Measurements from ENCODE around the gene MTHFD2L.

Gene MTHFD2L

GRCh38 chr4:74311696-74312313 lies 153.9 kb downstream of the MTHFD2L start:
- DNase-seq: peak in 1 of 2 donors; percentile 54

GRCh38 chr4:74314329-74314728 lies 156.4 kb downstream of the MTHFD2L start:
- no peak for DNase-seq

- DNase-seq: no peak
Observed at GRCh38 chr4:74314944-74315343, 157.0 kb downstream of the MTHFD2L start.

- DNase-seq: no peak
Observed at GRCh38 chr4:74315376-74315775, 157.5 kb downstream of the MTHFD2L start.

- no peak for DNase-seq
Observed at GRCh38 chr4:74316397-74316796, 158.5 kb downstream of the MTHFD2L start.

GRCh38 chr4:74317616-74318246 lies 159.8 kb downstream of the MTHFD2L start:
- no peak for DNase-seq

GRCh38 chr4:74318276-74318675 lies 160.4 kb downstream of the MTHFD2L start:
- no peak for DNase-seq

GRCh38 chr4:74319470-74319869 lies 161.6 kb downstream of the MTHFD2L start:
- no peak for DNase-seq

GRCh38 chr4:74320559-74321118 lies 162.7 kb downstream of the MTHFD2L start:
- DNase-seq: peak in 1 of 2 donors; percentile 39

- no peak for DNase-seq
Observed at GRCh38 chr4:74322301-74322700, 164.4 kb downstream of the MTHFD2L start.

GRCh38 chr4:74323663-74324062 lies 165.7 kb downstream of the MTHFD2L start:
- no peak for DNase-seq

GRCh38 chr4:74324262-74324661 lies 166.3 kb downstream of the MTHFD2L start:
- no peak for DNase-seq

- DNase-seq: no peak
Observed at GRCh38 chr4:74325886-74326285, 168.0 kb downstream of the MTHFD2L start.

GRCh38 chr4:74327762-74328161 lies 169.8 kb downstream of the MTHFD2L start:
- DNase-seq: no peak

GRCh38 chr4:74328501-74328900 lies 170.6 kb downstream of the MTHFD2L start:
- DNase-seq: no peak

GRCh38 chr4:74329307-74329706 lies 171.4 kb downstream of the MTHFD2L start:
- no peak for DNase-seq

- DNase-seq: no peak
Observed at GRCh38 chr4:74330295-74330750, 172.4 kb downstream of the MTHFD2L start.

- DNase-seq: no peak
Observed at GRCh38 chr4:74331252-74331651, 173.3 kb downstream of the MTHFD2L start.

GRCh38 chr4:74331944-74332343 lies 174.0 kb downstream of the MTHFD2L start:
- no peak for DNase-seq

GRCh38 chr4:74334636-74335035 lies 176.7 kb downstream of the MTHFD2L start:
- DNase-seq: no peak

- peak in 1 of 2 donors; percentile 5 for DNase-seq
Observed at GRCh38 chr4:74335341-74336021, 177.6 kb downstream of the MTHFD2L start.

GRCh38 chr4:74338792-74339333 lies 180.9 kb downstream of the MTHFD2L start:
- peak in 1 of 2 donors; percentile 37 for DNase-seq

- no peak for DNase-seq
Observed at GRCh38 chr4:74339501-74339900, 181.6 kb downstream of the MTHFD2L start.
